HG02981 (cell line): ENCODE results near the gene ZNF22.

Experiments
- ATAC-seq: cut with Tn5 transposase; IDR thresholded peaks from one replicate; pipeline ENCODE4 v1.9.1; 2021; ENCODE audit warnings: mild to moderate bottlenecking, moderate library complexity; ENCODE audit not compliant: unreplicated experiment

ZNF22 gene

GRCh38 chr10:45000752-45001380 is at the start of gene ZNF22:
Gene ZNF22, plus strand, starts transcription at chr10:45000923. Its CDS starts 2,446 bp downstream, at chr10:45003369.
- peak; percentile 55 for ATAC-seq

GRCh38 chr10:44951576-44952226 is 49.0 kb upstream of the ZNF22 start:
- ATAC-seq = no peak

DNA sequence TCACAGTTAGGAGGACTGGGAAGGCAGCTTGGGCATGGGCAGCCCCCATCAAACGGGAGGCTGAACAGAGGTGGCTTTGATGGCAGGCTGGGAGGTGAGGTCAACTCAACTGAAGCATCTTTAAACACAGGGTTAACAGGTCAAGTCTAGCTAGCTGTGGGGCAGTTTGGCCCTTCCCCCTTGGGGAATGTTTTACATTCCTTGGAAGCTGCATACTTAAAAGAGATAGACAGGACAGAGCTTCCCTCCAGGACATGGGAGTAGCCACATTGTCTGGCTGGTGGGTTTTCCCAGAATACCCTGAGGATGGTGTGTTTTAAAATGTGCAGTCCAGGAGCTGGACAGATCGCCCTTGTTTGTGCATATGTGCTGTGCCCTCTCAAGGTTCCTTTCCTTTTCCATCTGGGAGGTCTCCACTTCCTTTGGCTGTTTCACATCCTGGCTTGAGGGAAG is 47.9 kb upstream of the ZNF22 start:
- ATAC-seq = no peak

DNA sequence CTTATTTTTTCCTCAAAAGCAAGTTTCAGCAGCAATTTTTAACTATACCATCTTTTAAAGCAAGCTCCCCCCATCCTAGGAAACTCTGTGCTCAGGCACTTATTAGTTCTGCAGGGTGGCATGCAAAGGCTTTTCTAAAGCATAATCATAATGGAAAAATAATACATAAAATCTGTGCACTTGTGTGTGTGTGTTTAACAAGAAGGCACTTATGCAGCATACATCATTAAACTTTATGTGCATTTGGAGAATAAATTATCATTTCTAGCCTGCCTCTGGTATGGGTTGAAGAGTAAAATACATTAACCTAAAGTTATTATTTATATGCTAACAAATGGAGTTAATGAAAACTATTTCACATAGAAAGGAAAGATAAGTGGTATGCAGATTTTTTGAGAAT is 46.7 kb upstream of the ZNF22 start:
- ATAC-seq = no peak

DNA sequence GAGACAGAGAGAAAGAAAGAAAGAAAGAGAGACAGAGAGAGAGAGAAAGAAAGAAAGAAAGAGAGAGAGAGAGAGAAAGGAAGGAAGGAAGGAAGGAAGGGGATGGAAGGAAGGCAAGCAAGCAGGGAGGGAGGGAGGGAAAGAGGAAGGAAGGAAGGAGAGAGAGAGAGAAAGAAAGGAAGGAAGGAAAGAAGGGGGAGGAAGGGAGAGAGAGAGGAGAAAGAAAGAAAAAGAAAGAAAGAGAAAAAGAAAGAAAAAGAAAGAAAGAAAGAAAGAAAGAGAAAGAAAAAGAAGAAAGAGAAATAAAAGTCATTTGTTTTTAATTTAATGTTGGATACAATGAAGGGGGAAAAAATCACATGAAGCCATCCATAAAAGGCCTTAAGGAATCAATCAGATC is 45.8 kb upstream of the ZNF22 start:
- no peak for ATAC-seq

DNA sequence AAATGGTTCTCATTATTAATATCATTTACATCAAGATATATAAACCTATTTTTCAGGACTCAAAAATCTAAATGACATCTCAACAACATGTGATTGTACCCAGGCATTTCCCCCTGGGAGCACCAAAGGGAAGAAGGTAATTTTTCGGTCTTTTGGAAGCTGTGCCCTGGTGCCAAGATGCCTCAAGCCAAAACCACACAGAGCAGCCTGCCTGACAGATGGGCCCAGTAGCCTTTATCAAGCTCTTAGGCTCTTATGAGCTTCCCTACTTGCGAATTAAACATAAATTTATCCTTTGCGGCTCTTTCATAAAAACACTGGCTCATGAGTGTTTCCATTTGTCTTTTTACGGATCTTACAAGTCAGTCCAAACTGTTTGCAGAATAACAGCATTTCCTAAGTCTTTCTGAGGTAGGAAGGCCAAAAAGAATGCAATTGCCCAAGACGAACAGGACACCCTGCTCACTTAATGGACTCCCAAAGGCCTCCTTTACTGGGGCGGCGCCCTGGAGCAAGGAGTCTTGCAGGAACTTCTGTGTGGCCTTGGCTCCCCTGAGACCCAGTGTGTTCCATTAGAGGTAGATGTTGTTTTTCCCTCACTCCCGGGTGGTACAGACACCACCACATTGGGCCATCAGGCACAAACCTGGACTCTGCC is 45.2 kb upstream of the ZNF22 start:
- no peak for ATAC-seq

GRCh38 chr10:44956226-44956625 is 44.5 kb upstream of the ZNF22 start:
- ATAC-seq = no peak

DNA sequence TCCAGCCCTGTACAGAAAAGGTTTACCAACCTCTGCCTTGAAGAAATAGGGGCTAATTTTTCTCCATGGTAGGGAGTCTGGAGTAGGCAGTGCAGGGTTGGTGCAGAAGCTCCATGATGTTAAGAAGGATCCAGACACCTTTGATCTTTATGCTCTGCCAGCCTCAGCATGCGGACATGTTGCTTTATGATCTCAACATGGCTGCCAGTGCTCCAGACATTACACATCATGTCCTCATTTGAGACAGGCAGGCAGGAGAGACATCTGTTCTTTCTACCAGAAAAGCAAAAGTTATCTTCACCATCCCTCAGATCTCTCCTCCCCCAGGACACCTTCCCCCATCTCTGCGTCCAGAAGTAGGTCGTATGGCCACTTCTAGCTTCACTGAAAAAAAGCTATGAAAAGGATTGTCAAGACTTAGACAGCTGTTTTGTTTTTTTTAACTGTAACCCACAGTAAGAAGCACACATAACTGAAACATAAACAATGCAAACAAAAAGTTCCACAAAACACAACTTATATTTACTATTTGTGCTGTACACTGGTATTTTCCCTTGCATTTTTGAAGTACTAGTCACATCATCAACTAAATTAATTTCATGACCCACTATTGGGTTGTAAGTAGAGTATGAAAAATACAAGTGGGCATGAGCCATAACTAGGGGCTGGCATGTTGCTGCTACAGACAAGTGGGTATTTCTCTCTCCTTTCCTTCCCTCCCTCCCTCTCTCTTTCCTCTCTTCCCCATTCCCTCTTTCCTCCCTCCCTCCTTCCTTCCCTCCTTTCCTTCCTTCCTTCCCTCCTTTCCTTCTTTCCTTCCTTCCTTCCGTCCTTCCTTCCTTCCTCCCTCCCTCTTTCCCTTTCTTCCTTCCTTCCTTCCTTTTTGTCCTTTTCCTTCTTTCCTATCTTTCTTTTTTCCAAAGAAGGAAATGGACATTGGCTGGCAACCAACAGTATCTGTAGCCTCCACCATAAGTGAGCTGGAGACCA is 43.7 kb upstream of the ZNF22 start:
- ATAC-seq = no peak

DNA sequence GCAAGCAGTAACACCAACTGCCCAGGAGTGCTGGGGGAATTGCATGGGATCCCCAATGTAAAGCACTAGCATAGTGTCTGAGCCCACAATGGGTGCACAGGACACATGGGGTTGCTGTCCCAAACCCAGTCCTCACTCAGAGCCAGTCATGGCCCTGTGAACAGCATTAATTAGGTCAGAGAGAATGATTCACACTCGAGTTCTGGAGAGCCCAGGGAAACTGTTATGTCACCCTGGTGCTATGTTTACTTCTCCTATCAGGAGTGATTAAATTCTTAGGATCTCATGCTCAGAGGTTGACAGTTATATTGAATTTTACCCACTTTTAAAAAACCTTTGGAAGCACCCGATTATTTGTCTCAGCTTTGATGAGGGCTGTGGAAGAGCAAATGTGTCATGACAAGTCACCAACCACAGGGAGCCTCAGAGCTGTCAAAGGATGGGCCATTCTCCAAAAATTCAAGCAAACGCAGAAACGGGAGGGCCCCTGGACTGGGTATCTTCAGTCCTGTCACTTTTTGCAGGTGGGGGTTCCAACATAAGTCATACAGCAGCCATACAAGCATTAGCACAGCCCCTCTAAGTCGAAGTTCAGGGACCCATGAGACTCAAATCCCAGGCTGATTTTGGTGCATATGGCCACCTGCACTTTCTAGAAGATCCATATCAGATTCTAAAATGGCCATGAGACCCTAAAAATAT is 42.4 kb upstream of the ZNF22 start:
- ATAC-seq = no peak

DNA sequence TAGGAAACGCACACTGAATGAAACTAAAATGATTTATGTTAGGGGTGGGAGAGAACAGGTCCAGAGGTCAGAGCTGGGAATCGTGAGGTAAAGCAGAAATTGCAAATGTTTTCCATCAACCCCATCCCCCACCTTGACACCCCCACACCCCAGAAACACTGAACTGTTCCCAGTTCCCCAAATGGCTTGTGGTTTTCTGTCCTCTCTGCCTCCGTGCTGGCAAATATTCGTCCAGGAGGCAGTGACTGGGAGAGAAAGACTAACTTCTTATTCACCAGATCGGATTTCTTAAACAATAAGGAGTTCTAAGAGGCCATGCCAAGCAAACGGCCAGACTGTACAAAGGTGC is 41.9 kb upstream of the ZNF22 start:
- ATAC-seq = no peak

DNA sequence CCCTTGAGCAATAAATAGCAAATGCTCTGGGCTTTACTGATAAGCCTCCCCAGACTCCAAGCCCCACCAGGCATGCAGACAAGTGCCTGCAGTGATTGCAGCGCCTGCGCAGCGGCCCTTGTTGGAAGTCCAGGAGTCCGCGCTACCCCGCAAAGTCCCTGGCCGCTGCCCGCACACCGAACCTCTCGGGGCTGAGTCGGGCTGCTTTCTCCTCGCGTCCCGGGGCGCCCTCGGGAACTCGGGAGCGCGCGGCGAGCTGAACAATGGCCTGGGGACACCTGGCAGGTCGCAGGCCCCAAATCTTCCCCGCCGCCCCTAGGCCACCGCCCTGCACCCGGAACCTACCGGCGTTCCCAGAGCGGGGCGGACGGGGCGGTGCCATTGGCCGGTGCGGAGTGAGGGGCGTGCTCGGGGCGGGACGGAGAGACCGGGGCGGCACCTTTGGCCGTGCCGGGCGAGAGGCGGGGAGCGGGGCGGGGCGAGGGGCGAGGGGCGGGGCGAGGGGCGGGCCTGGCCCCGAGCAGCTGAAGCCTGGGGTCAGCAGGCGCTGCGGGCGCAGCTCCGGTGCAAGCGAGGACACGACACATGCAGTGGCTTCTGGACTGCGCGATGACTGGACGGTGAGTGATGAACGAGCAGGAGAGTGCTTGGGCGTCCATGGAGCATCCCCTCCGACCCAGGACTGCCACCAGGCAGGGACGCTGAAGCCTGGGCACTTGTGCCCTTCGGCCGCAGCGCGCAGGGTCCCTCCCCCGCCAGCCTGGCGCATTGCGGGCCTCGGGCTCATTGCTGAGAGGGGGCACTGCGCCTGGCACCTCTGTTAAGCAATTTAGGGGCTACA is 41.3 kb upstream of the ZNF22 start, which contains the start of gene RASSF4:
Gene RASSF4, plus strand, starts transcription at position 556 of the 841 bp plus-strand sequence. CDS start 10,401 bp downstream, outside the sequence.
- peak; percentile 96 for ATAC-seq

DNA sequence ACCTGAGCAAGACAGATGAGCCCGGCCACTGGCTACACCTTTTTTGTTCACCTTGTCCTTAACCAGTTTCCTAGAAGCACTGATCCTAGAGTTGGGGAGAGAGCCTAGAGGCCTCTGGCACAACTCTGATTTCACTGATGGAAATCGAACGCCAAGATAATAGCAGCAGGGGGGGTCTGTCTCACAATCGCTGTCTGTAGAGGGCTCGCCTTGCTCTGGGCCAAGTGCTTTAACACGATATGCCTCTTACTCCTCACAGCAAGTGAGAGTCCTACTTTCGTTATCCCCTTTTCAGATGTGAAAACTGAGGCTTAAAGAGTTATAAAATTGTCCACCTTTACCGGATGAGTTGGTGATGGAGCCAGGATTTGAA is 40.6 kb upstream of the ZNF22 start:
- ATAC-seq = no peak

- ATAC-seq = no peak
Measured at GRCh38 chr10:44960482-44961229, 40.1 kb upstream of the ZNF22 start.

DNA sequence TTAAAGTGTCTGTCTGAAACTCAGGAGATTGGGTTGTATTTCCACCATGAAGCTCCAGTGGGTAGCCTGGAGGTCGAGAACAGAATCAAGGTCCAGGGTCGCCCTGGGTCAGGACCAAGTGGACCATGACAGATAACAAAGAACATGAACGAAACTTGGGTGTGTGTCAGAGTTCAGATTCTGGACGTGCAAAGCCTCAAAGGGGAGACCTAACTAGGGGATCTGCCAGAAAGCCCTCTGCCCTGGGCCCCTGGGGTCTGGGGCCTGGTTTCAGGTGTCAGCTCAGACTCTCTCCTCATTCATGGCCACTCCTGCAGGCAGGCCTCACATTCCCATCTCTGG is 39.5 kb upstream of the ZNF22 start:
- no peak for ATAC-seq

DNA sequence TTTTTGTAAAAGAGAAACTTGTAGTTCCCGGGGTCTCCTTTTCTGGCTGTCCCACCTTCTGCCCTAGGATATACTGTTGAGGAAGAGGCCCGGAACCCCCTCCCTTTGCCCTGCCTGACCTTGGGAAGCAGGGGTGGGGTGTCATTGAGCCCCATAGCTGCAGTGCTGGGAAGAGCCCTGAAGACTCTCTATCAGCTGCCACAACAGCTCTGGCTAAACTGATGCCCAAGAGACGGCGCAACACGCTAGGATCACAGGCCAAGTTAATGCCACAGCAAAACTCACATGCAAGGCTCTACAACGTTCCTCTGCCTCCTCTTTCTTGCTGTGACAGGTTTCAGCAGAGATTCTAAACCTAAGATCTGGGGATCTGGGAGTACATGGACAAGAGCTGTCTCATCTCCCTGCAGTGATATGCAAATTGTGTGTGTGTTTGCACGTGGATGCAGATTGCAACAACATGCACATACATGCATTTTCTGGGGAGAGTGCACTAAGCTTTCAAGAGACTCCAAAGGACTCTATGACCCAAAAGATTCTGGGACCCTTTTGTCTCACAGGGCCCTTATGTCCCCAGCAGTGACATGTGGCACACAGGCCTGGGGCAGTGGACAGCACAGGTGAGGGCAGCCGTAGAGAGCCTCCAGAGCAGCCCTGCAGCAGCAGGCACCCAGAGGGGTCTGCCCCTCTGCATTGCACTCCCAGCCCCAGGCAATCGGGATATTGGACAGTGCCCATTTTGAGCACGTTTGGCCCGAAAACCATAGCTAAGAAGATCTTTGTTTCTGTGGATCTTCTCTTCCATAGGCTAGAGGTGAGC is 38.6 kb upstream of the ZNF22 start:
- no peak for ATAC-seq

- no peak for ATAC-seq
Measured at GRCh38 chr10:44962870-44963738, 37.6 kb upstream of the ZNF22 start.
